Sigmoid colon (tissue), 7 donors: Measurements from ENCODE around the gene PDE3B. TPM values are rescaled to one million over a fixed set of nuclear protein-coding genes. Genes with fewer than 3 reads are reported as not detected.

Experiments
- DNase-seq: peaks from one replicate; pipeline ENCODE4 v3.0.0-alpha.2; 2019
- H3K27ac ChIP-seq, 4 donors: fragments of 200-600 bp; sonication (generic); one replicate each; pipeline ENCODE4 v1.5.1; 2016 to 2019; ENCODE audit warnings: mild to moderate bottlenecking in 1 of 4
- H3K27me3 ChIP-seq, 3 donors: fragments of 200-600 bp; sonication (generic); one replicate each; pipeline ENCODE4 v1.5.1; 2019; ENCODE audit warnings: mild to moderate bottlenecking in 1 of 3
- H3K36me3 ChIP-seq, 4 donors: fragments of 200-600 bp; sonication (generic); one replicate each; pipeline ENCODE4 v1.5.1; 2016 to 2019
- H3K4me1 ChIP-seq, 4 donors: fragments of 200-600 bp; sonication (generic); one replicate each; pipeline ENCODE4 v1.5.1; 2017 to 2019
- H3K4me3 ChIP-seq, 4 donors: fragments of 200-600 bp; sonication (generic); one replicate each; pipeline ENCODE4 v1.5.1; 2017 to 2019; ENCODE audit warnings: mild to moderate bottlenecking in 2 of 4, moderate library complexity in 1 of 4
- H3K9me3 ChIP-seq, 4 donors: fragments of 200-600 bp in 3 of 4; sonication (generic) in 3 of 4; one replicate each; pipeline versions ENCODE4 v1.5.1 to v1.6.1; 2013 to 2019
- EP300 ChIP-seq, 4 donors: sonication (generic); formaldehyde crosslinking; IDR thresholded peaks; one replicate each; pipeline ENCODE4 v1.6.1; 2017; ENCODE audit warnings: antibody characterized with exemption in 4 of 4
- POLR2A ChIP-seq, 2 donors: fragments of 450-650 bp; IDR thresholded peaks; one replicate each; pipeline ENCODE4 v1.6.1; 2016; ENCODE audit warnings: antibody characterized with exemption in 2 of 2, mild to moderate bottlenecking in 2 of 2, moderate library complexity in 2 of 2
- POLR2AphosphoS5 ChIP-seq, 4 donors: sonication (generic); formaldehyde crosslinking; IDR thresholded peaks; one replicate each; pipeline ENCODE4 v1.6.1; 2017; ENCODE audit warnings: antibody characterized with exemption in 4 of 4
- WGBS, 2 donors: extraction: QIAGEN DNeasy Blood & Tissue Kit; methylation state at CpG; one replicate each; pipeline ENCODE4 v1.1.7; 2013; 5-methylcytosine and 5-hydroxymethylcytosine counted together
- intact Hi-C: fragments of 100-400 bp; cut with DNase I; formaldehyde crosslinking; loops from one replicate; pipeline ENCODE4 v1.15.1; 2023
- polyA plus RNA-seq, 3 donors: library from polyadenylated mRNA; stranded (reverse); fragments of 200-250 nt; gene quantifications; one replicate each; pipeline ENCODE4 v1.2.3, GENCODE V29; 2013
- total RNA-seq, 4 donors: library from RNA; depleted of rRNA; stranded (reverse); fragments of >200 nt; gene quantifications; one replicate each; pipeline ENCODE4 v1.1.0, GENCODE V29; 2016
- TF ChIP-seq, protein P1 (sequence below), 4 experiments: fragments of 450-650 bp in 3 of 4; fragments of 200-600 bp in 1 of 4; IDR thresholded peaks; one replicate each; pipeline ENCODE4 v1.5.1; 2016 to 2019; ENCODE audit warnings: antibody characterized with exemption in 4 of 4, mild to moderate bottlenecking in 3 of 4, moderate library complexity in 2 of 4
- donor health status: healthy with polysubstance abuse.
- donor health status: Bipolar disorder and iron deficiency.
- donor health status: healthy.

The PDE3B gene
- total and polyA plus RNA-seq, 7 donors, result 1.2 to 132 (median 78.3) TPM

DNA sequence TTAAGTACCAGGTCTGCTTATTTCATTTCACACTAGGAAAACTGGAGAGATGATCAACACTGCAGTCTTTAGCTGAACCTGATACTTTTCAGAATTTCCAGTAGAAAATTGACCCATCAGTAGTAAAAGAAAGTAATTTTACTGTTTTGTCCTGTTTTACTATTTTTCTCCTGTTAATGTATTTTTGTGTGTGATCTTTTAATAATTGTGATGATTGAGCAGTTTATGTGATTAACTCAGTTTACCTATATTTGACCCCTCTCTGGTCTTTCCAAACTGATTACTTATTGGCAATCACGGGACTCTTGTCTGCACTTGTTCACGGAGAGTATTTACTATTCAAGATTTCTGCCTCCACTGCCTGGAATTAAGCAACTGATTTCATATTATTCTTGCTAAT lies 249.0 kb downstream of the PDE3B start:
- no peak for DNase-seq
- no peak for TF ChIP-seq EP300 (IDR thresholded peaks at IDR 0.05)
- no peak for TF ChIP-seq POLR2A (IDR thresholded peaks at IDR 0.05)
- TF ChIP-seq, protein P1, sequence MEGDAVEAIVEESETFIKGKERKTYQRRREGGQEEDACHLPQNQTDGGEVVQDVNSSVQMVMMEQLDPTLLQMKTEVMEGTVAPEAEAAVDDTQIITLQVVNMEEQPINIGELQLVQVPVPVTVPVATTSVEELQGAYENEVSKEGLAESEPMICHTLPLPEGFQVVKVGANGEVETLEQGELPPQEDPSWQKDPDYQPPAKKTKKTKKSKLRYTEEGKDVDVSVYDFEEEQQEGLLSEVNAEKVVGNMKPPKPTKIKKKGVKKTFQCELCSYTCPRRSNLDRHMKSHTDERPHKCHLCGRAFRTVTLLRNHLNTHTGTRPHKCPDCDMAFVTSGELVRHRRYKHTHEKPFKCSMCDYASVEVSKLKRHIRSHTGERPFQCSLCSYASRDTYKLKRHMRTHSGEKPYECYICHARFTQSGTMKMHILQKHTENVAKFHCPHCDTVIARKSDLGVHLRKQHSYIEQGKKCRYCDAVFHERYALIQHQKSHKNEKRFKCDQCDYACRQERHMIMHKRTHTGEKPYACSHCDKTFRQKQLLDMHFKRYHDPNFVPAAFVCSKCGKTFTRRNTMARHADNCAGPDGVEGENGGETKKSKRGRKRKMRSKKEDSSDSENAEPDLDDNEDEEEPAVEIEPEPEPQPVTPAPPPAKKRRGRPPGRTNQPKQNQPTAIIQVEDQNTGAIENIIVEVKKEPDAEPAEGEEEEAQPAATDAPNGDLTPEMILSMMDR (IDR thresholded peaks at IDR 0.05), result no peak
- TF ChIP-seq POLR2AphosphoS5 (IDR thresholded peaks at IDR 0.05), result no peak
- Histone ChIP-seq H3K27ac (peak overlapping the region; percentile 89 to 95 (median 92)), H3K27me3 (no peaks in the 10 kb centered on the region), H3K36me3 (no peaks in the 10 kb centered on the region), H3K4me3 (peak overlapping the region; percentile 69 to 88 (median 78)), H3K4me1 (peaks cover 4 to 24% (median 10%) of the 10 kb centered on the region in 4 donors), H3K9me3 (no peaks in the 10 kb centered on the region)
- WGBS, 2 donors, result 83 to 94% methylated on average over 2 of the region's 2 CpGs
- intact Hi-C loops, result loop anchor here (1.0 to 5.0 kb wide), 4 partner anchors 100 to 372 kb away; partner anchors contain the start of genes PDE3B and PSMA1

- 73 to 77% methylated on average over 5 of the region's 5 CpGs for WGBS, 2 donors
- no peaks in the 10 kb centered on the region for H3K36me3 ChIP-seq
- TF ChIP-seq POLR2AphosphoS5 (IDR thresholded peaks at IDR 0.05) (no peak), POLR2A (IDR thresholded peaks at IDR 0.05) (no peak), EP300 (IDR thresholded peaks at IDR 0.05) (no peak)
- TF ChIP-seq, protein P1 (IDR thresholded peaks at IDR 0.05), result no peak
- H3K4me1 ChIP-seq, result peaks cover 4 to 11% (median 8%) of the 10 kb centered on the region in 4 donors
- peak; percentile 77 for DNase-seq
- no peaks in the 10 kb centered on the region for H3K9me3 ChIP-seq
- H3K4me3 ChIP-seq, result no peak overlapping the region
- intact Hi-C loops, result loop anchor here (5.0 kb wide), 3 partner anchors 103 to 358 kb away; partner anchors contain the start of gene PDE3B
- no peak overlapping the region for H3K27ac ChIP-seq
- no peaks in the 10 kb centered on the region for H3K27me3 ChIP-seq
These were observed 251.3 kb downstream of the PDE3B start for GRCh38 chr11:14894657-14895598.

GRCh38 chr11:14898355-14898754 lies 254.8 kb downstream of the PDE3B start:
- WGBS, 2 donors, result 78 to 94% methylated on average over 3 of the region's 3 CpGs
- intact Hi-C loops, result no loop called here
- TF ChIP-seq POLR2A (IDR thresholded peaks at IDR 0.05) (no peak), EP300 (IDR thresholded peaks at IDR 0.05) (no peak), POLR2AphosphoS5 (IDR thresholded peaks at IDR 0.05) (no peak)
- TF ChIP-seq, protein P1 (IDR thresholded peaks at IDR 0.05), result no peak
- Histone ChIP-seq H3K27ac (no peak overlapping the region), H3K4me1 (no peaks in the 10 kb centered on the region), H3K4me3 (no peak overlapping the region), H3K36me3 (no peaks in the 10 kb centered on the region), H3K9me3 (no peaks in the 10 kb centered on the region), H3K27me3 (no peaks in the 10 kb centered on the region)
- DNase-seq, result no peak

DNA sequence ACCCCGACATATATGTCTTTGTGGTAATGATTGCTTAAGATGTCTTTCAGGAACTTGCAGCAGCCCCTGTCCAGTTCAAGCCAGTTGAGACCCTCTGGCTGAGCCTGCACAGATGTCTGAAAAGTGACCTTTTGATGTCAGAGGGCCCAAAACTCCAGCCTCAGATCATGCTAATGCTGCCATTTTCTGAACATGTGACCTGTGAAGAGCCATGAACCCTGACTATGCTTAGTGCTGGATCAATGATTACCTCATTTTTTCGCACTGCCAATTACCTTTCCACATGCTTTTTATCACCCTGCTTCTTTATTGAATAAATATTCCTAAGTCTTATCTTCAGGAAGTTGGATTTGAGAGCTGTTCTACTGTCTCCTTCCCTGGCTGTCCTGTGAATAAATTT lies 255.3 kb downstream of the PDE3B start:
- DNase-seq, result no peak
- no peak for TF ChIP-seq POLR2A (IDR thresholded peaks at IDR 0.05)
- no peak for TF ChIP-seq POLR2AphosphoS5 (IDR thresholded peaks at IDR 0.05)
- TF ChIP-seq, protein P1 (IDR thresholded peaks at IDR 0.05), result no peak
- TF ChIP-seq EP300 (IDR thresholded peaks at IDR 0.05), result no peak
- Histone ChIP-seq H3K4me1 (no peaks in the 10 kb centered on the region), H3K9me3 (no peaks in the 10 kb centered on the region), H3K4me3 (no peak overlapping the region), H3K27me3 (no peaks in the 10 kb centered on the region), H3K36me3 (no peaks in the 10 kb centered on the region), H3K27ac (no peak overlapping the region)
- intact Hi-C loops, result no loop called here
- whole genome bisulfite sequencing, 2 donors, result 54 to 81% methylated on average over 2 of the region's 2 CpGs
